ENCODE measurements around the gene CCR3.

CCR3 gene

DNA sequence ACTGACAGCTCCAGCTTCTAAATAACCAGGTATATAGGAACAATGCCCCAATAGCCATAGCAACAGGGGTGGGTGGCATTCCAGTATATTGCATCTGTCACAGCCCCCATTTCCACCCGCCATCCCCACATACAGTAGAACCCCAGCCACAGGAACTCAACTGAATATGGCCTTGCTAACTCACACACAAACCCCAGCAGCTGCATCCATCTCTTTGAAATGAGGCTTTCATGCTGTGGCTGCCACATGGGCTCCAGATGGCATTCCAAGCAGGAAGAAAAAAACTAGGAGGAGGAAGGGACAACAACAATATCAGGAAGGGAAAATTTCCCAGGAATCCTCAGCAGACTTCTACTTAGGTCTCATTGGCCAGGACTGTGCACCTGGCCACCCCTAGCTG is 54.6 kb downstream of the CCR3 start:
- TF ChIP-seq, protein P1, sequence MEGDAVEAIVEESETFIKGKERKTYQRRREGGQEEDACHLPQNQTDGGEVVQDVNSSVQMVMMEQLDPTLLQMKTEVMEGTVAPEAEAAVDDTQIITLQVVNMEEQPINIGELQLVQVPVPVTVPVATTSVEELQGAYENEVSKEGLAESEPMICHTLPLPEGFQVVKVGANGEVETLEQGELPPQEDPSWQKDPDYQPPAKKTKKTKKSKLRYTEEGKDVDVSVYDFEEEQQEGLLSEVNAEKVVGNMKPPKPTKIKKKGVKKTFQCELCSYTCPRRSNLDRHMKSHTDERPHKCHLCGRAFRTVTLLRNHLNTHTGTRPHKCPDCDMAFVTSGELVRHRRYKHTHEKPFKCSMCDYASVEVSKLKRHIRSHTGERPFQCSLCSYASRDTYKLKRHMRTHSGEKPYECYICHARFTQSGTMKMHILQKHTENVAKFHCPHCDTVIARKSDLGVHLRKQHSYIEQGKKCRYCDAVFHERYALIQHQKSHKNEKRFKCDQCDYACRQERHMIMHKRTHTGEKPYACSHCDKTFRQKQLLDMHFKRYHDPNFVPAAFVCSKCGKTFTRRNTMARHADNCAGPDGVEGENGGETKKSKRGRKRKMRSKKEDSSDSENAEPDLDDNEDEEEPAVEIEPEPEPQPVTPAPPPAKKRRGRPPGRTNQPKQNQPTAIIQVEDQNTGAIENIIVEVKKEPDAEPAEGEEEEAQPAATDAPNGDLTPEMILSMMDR (IDR thresholded peaks at IDR 0.05): no peak

DNA sequence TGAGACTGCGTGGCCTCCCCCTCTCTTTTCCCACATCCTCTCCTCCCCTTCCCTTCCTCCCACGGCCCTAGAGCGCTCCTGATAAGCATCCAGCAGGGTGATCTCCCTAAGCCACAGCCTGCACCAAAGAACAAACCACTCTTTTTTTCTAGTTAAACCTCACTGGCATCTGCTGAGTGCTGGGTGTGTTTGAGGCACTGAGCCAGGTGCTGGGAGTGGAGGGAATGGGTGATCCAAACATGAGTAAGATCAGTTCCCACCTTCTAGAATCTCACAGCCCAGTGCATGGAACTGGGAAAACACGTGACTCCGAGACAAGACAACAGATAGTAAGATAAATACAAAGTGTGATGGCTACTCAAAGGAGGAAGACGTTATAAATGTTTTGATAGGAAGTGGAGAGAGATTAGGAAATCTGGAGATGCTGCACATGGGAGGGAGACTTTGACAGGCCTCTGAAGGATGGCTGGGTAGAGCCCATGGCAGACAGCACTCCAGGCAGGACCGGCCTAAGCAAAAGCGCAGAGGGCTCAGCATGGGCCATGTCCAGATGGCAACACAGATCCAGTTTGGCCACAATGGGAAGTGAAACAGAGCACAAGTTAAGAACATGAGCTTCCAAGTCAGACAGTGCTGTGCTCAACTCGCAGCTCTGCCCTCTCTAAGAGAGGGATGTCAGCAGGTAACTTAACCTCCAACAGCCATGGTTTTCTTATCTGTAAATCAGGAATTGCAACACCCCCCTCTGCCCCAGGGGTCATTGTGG is 55.6 kb downstream of the CCR3 start:
- TF ChIP-seq, protein P1 (IDR thresholded peaks at IDR 0.05): no peak

DNA sequence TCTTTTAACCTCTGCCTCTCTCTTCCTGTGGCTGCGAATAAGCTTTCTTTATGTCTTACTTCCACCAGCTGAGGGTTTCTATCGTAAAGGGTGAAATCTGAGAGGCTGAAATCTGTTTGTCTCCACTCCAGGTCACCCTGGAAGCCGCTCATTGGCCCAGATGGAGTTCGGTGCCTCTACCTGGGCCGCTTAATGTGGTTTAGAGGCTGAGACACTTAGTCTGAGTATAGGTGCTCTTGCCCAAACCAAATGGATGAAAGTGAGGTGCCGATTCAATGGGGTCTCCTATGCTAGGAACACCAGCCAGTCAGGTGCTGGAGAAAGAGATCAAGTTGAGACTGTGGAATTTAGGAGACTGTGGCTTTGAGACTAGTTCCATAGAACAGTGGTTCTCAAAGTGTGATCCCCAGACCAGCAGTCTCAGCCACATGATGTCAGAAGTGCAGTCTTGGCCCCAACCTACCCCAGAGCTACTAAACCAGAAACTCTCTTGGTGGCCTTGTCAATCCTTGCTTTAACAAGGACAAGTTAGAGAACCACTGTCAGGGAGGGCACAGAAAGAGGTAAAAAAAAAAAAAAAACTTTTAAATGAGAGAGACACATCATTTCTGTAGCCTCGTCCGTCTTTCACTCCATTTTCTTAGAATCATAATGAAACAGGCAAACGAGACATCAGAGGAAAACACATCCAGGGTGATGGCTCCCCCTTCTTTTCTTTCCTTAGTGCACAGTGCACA is 56.8 kb downstream of the CCR3 start:
- TF ChIP-seq, protein P1 (IDR thresholded peaks at IDR 0.05): no peak

DNA sequence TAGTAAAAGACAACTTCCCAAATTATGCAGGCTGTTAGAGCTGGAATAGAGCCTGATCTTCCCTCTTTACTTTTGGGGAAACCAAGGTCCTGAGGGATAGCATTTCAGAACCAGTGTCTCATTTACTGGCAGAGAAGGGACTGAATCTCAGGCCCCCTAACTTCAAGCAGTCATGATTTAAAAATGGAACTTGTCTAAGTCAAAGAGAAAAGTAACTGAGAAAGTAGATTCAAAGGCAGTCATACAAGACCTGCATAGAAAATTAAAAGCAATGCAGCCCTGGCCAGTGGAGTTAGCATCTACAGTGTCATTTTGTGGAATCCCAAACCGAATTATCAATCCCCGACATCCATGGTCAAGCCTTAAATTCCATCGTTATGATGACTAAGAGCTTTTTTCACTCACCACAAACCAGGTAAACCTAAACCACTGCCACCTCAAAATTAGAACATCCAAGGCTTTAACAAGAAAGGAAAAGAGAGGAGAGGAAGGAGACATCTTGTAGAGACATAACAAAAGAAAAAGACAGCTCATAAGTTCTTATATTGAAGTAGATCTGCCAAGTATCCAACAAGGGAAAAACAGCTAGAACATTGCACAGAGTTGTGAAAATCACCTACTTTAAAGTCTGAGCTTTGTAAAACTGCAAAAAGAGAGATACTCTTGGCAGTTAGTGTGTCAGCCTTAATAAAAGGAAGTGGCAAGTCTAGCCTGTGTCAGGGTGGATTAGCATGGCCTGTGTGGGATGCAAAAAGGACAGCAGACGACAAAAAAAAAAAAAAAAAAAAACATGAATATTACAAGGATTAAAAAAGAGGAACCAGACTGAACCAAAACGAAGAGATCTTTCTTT is 57.6 kb downstream of the CCR3 start:
- TF ChIP-seq, protein P1 (IDR thresholded peaks at IDR 0.05): no peak

DNA sequence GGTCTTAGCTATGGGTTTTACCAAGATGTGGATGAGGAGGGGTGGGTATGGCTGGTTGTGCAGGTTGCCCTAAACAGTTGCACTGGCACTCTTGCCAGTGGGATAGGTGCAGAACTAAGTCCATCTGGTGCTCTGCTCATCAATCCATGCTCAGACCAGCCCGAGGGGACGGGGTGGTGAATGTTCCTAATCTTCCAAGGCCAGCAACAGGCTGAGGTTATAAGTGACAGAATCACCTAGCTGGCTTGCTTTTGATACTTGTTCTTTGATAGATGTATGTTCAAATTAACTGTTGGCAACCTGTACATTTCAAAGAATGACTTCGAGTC is 58.2 kb downstream of the CCR3 start:
- TF ChIP-seq, protein P1 (IDR thresholded peaks at IDR 0.05): no peak

DNA sequence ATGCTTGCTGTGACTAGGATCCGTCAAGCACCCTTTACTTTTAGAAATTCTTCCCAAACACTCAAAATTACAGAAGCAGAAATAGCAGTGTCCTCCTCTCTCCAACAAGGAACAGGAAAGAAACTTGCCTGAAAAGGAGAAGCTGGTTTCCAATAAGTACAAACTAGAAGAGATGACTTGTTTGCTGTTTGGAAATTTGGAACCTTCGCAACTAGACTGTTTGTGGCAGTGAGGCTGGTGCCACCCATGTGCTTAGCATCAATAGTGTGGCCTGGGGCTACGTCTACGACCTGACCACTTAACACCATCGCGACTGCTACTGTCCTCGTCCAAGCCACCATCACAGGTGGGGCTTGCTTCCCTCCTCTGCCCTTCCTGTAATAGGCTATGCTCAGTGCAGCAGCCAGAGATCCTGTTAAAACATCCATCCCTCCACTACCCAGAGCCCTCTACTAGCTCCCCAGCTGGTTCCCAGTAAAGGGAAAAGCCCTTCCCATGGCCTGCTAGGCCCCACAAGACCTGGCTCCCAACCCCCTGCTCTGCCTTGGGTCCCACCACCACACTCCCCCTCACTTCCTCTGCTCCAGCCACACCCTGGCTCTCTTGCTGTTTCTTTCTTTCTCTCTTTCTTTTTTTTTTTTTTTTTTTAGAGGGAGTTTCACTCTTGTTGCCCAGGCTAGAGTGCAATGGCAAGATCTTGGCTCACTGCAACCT is 59.0 kb downstream of the CCR3 start:
- TF ChIP-seq, protein P1 (IDR thresholded peaks at IDR 0.05): no peak

DNA sequence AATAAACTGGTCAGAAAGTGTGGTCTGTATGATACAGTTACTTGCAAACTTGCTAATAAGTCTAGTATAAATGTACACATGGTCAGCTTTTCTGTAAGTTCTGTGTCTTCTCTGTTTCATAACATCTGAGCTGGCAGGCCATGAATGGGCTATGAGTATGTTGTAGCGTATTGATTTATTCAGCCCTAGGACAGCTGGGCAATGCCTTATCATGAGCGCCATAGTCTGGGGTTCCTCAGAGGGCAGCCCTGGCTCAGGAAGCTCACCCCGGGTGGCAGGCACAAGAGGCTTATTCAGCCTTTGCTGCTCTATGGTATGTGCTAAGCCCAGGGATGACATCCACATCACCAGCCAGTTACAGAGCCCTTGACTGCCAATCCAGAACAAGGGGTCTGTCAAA is 61.0 kb downstream of the CCR3 start:
- TF ChIP-seq, protein P1 (IDR thresholded peaks at IDR 0.05): no peak
